ENCODE measurements around the gene PTCSC3.

PTCSC3 gene

DNA sequence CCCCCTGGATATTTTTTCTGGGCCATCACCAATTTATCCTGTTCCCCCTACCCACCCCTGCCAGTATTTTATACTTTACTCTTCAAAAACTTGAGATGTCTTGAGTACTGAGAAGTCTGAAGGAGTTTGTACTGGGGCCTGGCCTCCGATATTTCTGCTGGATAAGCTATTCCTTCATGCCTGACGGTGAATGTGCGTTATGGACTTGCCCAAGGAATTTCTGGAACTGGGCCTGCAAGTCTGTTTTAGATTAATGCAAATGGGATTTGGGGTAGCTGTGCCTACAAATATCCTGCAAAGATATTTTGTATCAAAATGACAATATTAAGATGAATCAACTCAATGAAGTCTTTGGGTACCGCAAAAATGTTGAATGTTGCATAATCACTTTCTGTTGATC, at the start of gene PTCSC3:
PTCSC3 (minus strand) TSS at position 199 of the 400 bp plus-strand sequence.
- no peak for DNase-seq

DNA sequence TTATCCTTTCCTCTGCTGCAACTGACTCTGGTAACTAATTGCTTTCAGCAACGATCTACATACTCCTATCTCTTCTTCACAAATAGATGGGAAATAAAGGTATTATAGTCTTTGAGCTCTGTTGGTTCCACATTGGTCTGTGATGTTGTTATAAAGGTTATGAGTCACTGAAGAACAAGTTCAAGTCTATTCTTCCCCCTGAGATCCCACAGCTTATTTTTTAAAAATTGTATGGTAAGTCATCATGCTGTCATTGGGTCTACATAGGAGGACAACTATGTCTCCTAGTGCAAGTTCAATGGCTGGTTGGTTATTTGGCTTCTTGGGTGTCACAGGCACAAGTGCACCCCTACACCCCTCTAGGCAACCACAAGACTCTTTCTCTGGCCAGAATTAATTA, 49.6 kb upstream of the PTCSC3 start:
- no peak for DNase-seq

DNA sequence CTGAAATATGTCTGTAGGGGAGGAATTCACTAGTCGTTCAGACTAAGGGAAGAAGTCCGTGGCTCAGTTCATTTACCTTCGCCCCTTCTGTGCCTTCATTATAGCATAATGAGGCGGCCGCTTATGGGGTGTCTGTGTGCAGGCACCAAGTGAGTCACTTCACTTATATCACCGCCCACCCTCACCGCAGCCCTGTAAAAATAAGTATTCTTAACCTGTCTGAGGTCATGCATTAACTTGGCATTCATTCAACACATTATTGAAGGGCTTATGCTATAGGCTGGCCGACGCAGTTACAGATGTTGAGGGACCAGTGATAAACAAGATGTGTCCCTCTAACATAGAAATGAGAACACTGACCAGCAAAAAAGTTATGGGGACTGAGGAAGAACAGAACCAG, 47.7 kb upstream of the PTCSC3 start:
- DNase-seq: no peak

DNA sequence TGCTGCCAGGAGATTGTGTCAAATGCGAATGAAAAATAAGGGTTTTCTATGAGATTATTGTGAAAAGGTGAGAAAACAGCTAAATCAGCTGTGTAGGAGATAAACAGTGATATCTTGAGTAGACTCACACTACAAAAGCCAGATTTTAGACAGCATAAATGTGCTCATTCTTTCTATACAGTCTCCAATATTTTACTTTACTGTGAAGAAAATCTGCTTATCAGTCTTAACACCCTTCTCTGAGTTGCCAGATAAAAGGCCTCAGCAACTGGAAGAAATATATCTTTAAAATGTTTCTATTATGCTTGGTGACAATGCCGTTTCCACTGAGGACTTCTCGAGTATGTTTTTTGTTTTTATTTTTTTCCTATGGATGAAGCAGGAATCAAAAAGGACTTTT, 47.0 kb upstream of the PTCSC3 start:
- no peak for DNase-seq

DNA sequence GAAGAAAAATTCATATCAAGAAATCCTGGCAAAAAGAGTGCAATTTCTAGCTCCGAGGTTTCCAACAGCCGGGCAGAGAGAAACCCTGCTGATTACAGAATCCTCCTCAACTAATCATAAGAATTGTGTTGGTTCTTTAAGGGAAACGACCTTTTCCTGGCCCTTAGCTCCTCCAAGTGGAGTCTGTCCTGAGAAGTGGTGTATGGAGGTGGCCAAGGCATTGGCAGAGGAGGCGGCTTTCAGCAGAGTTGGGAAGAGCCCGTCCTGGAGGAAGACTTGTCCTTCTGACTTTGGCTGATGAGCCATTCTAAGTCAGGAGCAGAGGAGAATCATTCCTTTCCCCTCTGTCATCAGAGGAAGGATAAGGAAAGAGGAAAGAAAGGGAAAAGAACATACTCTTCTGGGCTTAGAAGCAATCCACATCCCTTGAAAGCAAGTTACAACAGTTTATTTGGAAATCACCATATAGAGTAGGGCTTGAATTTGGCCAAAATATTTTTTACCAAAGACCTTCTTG, 46.5 kb upstream of the PTCSC3 start:
- no peak for DNase-seq

DNA sequence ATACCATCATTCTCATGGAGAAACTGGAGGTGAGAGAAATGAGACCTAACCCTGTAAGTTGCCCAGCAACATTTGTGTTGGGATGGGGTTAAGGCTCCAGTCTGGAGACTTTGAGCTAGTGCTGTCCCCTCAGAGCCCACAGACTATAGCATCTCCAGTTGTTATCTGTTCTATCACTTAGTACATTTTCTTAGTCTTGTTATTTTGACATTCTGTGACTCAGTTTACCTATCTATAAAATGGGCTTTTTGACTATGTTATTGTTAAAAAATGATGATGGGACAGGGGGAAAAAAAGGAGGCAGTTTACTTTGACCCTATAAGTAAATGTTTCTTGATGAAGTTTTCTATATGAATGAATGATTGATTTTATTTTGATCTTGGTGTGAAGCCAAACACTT, 45.8 kb upstream of the PTCSC3 start:
- DNase-seq: no peak

DNA sequence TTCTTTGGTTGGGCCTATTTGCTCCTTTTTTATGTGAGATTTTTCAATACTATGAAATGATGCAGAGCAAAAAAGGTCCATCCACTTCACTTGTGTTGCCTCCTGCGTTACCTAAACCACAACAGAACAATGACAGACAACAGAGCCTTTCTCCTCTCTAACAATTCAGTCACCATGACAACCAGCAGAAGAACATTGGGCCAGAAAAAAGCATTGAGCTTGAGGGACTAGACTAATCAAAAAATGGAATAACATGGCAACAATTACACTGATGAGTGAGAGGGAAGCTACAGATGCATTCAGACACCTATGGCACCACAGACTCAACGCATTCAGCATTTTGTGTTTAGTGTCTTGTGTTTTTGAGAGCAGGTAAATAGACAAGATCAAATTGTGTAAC, 44.6 kb upstream of the PTCSC3 start:
- no peak for DNase-seq

DNA sequence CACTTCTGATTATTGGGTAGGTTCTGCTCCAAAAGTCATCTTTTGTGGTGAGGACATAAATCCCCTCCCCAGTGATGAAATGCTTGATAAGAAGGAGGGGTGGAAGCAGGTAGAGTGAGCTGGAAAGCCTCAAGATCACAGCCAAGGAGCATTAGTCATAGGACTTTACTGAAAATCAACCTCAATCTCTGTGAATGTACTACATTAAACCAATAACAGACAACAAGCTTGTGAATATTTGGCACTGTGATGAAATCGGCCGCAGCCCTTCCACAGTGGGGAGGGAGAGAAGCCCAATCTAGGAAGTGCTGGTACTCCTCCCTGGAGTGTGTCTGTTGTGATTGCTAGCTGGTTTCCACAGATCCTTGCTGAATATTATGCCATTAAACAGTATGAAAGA, 41.2 kb upstream of the PTCSC3 start:
- no peak for DNase-seq

DNA sequence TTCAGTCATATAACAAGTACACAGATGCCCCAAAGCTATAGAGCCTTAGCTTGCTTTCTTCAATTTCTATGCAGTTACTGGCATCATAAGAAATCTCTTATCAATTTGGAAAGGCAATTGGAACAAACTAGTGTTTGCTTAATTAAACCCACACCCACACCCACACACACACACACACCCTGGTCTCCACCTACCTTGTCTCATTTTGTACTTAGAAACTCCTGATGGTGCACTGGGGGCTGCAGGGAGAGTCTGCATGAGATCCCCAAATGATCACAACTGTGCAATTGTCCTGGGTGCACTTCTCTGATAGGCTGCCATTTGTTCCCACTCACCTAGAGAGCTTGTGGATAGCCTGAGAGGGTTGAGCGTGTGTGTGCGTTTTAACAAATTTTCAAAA, 40.5 kb upstream of the PTCSC3 start:
- DNase-seq: no peak

DNA sequence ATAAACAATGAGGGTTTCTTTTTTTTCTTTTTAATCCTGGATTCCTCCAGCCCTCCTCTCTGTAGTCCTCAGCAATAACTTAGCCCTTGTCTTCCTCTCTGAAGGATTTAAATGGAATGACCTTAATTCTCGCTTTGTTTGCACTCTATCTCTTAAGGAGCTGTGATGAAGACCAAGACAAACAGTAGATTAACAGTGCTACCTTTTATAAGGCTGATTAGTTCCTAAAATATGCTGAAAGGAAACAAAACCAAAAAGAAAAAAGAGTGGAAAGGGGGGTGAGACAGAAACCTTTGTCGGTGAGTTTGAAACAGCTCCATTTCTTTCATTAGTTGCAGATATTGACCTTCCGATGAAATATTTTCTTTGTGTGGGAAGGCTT, 38.7 kb upstream of the PTCSC3 start:
- no peak for DNase-seq

DNA sequence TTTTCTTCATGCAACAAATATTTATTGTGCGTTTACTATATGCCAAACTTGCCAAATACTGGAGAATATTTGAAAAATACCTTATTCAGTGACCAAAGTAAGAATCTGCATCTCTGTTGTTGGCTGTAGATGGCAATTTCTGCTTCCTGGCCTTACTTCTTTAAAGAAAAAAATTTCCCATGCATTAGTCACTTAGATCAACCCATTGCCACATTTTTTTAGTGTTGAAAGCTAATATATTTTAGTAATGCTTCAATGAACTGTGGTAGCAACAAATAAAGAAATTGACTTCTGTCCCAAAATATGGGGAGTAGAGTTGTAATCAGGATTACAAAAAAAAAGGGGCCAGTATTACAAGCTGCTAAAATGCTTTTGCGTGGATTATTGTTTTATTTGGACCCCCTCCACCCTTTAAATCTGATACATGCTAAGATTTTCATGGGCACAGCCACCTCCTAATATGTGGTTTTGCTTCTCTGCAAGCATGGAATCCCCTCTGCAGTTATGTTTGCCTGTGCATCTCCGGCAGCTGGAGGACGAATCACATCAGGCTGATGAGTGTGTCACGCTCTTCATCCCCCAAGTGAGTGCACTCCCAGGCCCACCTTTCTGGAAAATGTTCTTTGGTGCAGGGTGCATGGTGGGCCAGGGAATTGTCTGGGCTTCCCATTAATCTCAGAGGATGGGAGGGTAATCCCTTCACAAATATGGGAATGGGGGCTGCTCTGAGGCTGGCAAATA, 38.1 kb upstream of the PTCSC3 start:
- DNase-seq: no peak

DNA sequence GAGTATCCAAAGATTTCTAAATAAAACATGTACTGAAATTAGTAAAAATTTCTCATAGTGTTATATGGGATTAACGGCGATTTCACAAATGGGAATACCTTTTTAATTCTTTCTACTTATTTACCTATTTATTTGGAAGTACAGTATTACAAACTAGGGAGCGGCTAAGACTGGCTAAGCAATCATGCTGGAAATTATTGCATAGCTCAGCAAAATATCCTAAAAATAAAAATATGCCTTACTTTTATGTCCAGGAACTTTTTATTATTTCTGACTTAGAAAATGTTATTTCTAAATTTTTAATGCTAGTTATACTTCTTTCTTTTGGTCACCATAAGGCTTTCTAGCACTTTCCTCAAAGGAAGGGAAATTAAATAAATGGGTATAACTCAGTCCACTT, 36.5 kb upstream of the PTCSC3 start:
- DNase-seq: no peak

DNA sequence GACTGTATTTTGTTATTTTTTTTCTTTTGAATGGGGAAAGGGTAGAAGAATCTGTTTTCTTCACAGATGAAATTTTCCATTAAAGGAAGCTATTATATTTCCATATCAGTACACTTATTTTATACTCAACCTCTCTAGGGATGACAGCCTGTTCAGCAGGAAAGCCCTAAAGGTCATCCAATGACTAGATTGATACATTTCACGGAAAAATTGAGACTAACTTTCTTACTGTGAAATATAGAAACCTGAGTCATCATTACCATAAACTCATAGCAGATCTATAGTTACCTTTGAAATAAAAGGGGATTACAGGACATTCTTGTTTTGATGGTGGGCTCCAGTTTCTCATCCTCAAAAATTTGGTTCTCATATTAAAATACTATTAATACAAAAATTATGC, 36.1 kb upstream of the PTCSC3 start:
- no peak for DNase-seq

DNA sequence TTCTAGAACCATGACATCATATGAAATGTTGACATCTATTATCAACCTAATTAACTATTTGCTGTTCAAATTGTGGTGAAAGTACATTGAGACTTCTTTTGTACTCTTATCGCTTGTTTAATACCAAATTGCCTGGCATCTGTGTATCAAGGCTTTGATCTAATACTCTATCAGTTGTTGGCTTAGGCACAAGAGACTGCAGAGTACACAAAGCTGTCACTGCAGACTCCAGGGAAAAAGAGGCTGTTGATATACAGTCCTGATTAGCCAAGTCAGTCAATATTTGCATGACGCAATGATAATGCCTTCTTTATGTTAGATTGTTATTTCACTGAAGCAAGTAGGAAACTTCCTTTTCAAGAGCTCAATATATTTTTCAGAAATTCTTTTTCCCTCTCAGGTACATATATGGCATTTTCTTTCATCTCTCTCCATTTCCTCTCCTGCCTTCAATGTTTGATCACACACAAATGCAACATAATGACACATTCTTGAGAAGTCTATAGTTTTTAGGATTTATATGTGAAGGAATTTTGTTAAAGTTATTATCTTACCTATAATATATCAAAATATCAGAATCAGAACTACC, 32.3 kb upstream of the PTCSC3 start:
- no peak for DNase-seq

DNA sequence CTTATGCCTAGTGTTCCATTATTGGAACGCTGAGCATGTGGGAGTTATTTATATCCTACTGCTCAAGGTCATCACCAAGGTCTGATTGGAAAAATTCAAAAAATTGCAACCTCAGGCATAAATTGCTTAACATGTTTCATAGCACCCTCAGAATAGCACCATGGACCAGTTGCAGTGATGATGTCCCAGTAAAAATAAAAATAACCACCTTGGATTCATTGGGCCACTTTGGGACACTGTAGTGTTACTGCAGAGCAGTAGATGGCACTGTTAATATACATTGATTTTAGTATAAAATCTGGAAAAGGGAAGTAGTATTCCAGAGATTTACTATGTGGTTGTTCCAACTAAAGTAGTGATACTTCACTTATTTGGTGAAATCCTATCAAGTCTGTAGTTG, 31.0 kb upstream of the PTCSC3 start:
- DNase-seq: no peak

DNA sequence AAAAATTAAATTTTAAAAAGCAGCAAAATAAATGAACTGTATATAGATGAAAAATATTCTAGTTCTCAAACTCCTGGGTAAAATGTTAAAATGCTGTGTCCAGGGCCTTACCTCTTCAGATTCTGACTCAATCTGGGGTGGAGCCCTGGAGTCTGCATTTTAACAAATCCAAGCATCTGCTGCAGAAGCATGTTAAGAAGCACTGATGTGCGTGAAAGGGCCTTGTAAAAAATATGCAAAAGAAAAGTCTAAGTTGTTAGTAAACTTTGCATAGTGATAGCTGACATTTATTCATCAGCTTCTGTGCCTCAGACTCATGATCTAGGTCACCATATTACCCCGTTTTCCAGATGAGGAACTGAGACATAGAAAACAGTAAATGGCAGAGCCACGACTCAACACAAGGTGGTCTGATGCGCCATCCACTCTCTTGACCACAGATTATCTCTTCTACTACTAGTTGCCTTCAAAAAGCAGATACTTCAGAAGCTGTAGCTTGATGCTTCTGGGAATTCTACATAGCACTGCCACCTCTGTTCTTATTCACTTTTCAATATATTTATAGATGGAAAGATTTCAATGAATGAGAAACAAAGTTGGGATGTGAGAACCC, 28.0 kb upstream of the PTCSC3 start:
- DNase-seq: no peak

DNA sequence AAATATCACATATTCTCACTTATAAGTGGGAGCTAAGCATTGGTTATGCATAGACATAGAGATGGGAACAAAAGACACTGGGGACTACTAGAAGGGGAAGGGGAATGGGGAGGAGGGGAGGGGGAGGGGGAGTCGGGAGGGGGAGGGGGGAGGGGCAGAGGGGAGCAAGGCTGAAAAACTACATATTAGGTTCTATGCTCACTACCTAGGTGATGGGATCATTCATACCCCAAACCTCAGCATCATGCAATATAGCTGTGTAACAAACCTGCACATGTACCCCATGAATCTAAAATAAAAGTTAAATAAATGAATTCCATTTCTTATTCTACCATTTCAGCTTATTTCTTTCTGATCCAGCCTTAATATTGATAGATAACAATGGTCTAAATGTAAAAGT, 21.9 kb upstream of the PTCSC3 start:
- no peak for DNase-seq

DNA sequence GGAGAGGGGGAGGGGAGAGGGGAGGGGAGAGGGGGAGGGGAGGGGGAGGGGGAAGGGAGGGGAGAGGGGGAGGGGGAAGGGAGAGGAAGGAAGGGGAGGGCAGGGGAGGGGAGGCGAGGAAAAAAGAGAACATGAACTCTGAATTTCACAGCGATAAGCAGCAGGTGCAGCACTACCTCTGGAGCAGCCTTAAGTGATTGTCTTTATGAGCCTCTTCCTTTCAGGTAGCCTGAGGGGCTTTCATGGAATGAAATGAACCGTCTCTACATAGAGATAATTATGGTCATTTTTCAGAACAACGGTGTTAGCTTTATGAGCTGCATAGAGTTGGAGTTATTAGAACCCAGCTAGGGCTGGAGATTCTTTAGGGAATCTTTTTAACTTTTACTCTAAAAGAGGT, 18.1 kb upstream of the PTCSC3 start:
- no peak for DNase-seq

DNA sequence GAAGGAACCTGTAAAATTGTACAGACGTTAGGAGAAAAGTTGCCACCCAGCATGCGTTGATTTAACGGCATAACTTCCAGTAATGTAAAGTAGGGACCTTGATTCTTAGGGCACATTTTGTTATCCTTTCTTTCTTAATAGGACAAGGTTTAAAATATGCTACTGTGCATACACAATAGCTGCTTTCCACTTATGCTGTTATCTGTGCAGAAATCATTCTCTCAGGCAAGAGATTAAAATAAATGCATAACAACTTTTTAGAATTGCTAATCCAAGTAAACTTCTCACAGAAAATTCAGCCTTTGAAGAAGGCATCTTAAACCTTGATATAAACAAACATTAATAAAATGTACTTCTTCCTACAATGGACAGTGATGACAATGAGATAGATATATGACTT, 16.0 kb upstream of the PTCSC3 start:
- DNase-seq: no peak

DNA sequence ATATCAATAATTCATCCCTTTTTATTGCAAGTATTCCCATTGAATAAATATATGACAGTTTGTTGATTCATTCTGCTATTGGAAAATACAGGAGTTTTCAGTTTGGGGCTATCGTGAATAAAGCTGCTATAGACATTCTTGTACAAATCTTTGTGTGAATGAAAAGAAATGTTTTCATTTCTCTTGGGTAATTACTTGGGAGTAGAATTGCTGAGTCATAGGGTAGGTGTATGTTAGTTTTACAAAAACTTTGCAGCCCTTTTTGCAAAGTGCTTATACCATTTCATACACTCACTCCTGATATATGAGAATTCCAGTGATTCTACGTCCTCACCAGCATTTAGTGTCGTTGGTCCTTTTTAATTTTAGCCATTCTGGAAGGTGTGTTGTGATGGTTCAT, 6.9 kb upstream of the PTCSC3 start:
- DNase-seq: no peak

DNA sequence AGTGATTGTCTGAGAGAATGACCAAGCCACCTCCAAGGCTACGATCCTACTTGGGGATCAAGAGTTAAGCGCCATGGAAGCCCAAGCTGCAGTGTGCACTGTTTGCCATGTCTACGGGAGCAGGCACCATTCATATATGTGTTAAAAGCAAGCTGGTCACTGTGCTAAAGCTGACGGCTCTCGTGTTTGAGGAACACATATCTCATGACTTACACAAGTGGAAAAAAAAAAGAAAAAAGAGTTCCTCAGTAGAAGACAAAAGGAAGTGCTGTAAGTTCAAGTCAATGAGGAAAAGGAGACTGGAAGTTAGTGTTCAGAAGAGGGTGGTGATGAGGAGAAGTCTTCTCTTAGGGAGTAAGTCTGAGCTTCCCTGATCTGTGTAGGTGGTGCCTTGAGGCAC, 4.9 kb upstream of the PTCSC3 start:
- DNase-seq: no peak

DNA sequence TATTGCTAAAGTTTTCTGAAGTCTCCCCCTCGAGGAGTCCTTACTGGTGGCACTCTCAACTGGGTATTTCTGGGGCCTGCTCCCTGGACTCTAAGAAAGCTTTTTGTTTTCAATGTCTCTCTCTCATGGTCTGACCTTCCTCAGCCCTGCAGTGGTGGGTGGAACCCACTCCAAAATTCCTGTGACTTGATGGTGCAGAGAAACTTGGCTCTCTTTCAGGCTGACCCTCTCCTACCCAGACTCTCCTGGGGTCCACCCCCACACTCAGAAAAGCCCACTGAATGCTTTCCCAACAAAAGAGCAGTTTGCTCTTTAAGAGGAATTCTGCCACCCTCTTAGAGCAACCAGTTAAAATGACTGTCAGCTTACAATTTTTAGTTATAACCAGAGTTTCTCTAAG, 967 bp upstream of the PTCSC3 start:
- no peak for DNase-seq

DNA sequence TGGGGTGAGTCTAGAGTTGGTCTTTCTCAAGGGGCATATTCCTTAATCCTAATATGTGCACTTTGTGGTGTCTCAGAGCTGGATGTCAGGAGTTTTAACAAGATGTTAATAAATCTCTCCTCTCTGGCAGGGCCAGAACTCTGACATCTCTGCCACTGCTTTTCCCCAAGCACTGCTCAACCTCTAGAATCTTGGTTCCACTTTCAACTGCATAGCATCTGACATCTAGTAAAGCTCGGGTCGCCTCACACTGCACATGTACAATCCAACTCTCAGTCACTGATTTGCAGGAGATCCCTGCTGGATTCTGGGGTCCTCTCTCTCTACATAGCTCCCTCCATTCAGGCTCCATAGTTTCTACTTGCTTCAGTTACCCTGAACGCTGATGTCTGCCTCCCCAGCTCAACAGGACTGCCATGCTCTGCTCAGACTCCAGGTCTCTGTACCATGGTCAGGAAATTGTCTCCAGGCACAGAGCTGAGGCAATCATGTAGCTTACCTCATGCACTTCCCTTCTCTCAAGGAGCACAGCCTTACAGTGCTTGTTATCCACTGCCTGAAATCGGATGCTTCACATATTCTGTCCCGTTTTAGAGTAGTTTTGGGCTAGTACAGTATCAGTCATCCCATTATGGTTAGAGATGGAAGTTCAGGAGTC, 1.6 kb downstream of the PTCSC3 start:
- DNase-seq: no peak

DNA sequence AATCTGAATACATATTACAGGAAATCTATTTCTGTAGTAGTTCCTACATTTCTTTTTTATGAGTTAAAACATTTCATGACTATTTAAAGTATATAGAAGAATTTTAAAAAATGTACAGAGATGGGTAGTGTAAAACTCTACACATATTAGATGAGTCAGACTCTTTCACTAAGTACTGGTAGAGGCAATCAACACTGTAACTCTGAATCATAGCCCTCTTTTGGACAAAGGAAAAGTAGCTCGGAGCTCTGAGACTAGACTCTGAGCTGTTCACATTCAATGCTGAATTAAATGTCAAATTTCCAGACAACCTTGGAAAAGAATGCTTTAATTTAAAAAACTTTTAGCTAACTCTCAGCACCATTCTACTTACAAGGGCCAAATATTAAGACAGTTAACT, 3.4 kb downstream of the PTCSC3 start:
- DNase-seq: no peak
